Calu3 (cell line): Measurements from ENCODE around the gene HIVEP3. TPM values are rescaled to one million over a fixed set of nuclear protein-coding genes. Genes with fewer than 3 reads are reported as not detected.

Experiments
- BruUV-seq: library from RNA; stranded (reverse); fragments of 400-500 nt; replicated peaks from 2 replicates; lab custom pipeline; 2021; lab: Mats Ljungman, UMichigan
- CTCF ChIA-PET: fragments of 300-600 bp; sonication (Branson Sonifier 250); formaldehyde crosslinking; loops from one replicate; lab custom pipeline; 2022; ENCODE audit warnings: antibody characterized with exemption; lab: Charles Lee
- DNase-seq: peaks from one replicate; pipeline ENCODE4 v3.0.0; 2022
- H3K27ac Mint-ChIP-seq: one replicate; pipeline ENCODE4 v1.8.0; 2022; ENCODE audit warnings: mixed read lengths; ENCODE audit not compliant: unreplicated experiment
- H3K27me3 Mint-ChIP-seq: one replicate; pipeline ENCODE4 v1.8.0; 2022; ENCODE audit warnings: mixed read lengths; ENCODE audit not compliant: unreplicated experiment
- H3K36me3 Mint-ChIP-seq: one replicate; pipeline ENCODE4 v1.8.0; 2022; ENCODE audit warnings: mild to moderate bottlenecking, moderate library complexity, mixed read lengths; ENCODE audit not compliant: insufficient read depth, unreplicated experiment
- H3K4me1 Mint-ChIP-seq: one replicate; pipeline ENCODE4 v1.8.0; 2022; ENCODE audit warnings: mild to moderate bottlenecking, low read depth, mixed read lengths; ENCODE audit not compliant: unreplicated experiment
- H3K4me3 Mint-ChIP-seq: one replicate; pipeline ENCODE4 v1.8.0; 2022; ENCODE audit warnings: mild to moderate bottlenecking, low read depth, moderate library complexity, mixed read lengths; ENCODE audit not compliant: unreplicated experiment
- H3K9me3 Mint-ChIP-seq: one replicate; pipeline ENCODE4 v1.8.0; 2022; ENCODE audit warnings: low read depth, mixed read lengths; ENCODE audit not compliant: unreplicated experiment
- CTCF ChIP-seq: fragments of 200-600 bp; IDR thresholded peaks from one replicate; pipeline ENCODE4 v1.8.0; 2022; ENCODE audit warnings: antibody characterized with exemption; ENCODE audit not compliant: unreplicated experiment
- intact Hi-C: fragments of 100-400 bp; cut with micrococcal nuclease; formaldehyde crosslinking; loops from one replicate; pipeline ENCODE4 v1.10.0; 2022; ENCODE audit not compliant: unreplicated experiment
- total RNA-seq: library from RNA; stranded (reverse); gene quantifications from 2 replicates; pipeline ENCODE4 v1.2.3, GENCODE V29; 2022

HIVEP3 gene
- total RNA-seq, 1 experiment from 2014 or later: 9.0 TPM

- Mint-ChIP-seq H3K36me3 (no peaks in the 10 kb centered on the region), H3K4me1 (no peaks in the 10 kb centered on the region), H3K4me3 (no peak overlapping the region), H3K27ac (no peak overlapping the region), H3K9me3 (no peaks in the 10 kb centered on the region), H3K27me3 (no peaks in the 10 kb centered on the region)
- DNase-seq: no peak
- BruUV-seq: no TSS peak
- TF ChIP-seq CTCF: no peak
- intact Hi-C loops: no loop called here
- CTCF ChIA-PET: no interaction called here
Measured at GRCh38 chr1:41583658-41584547, 334.8 kb downstream of the HIVEP3 start.

DNA sequence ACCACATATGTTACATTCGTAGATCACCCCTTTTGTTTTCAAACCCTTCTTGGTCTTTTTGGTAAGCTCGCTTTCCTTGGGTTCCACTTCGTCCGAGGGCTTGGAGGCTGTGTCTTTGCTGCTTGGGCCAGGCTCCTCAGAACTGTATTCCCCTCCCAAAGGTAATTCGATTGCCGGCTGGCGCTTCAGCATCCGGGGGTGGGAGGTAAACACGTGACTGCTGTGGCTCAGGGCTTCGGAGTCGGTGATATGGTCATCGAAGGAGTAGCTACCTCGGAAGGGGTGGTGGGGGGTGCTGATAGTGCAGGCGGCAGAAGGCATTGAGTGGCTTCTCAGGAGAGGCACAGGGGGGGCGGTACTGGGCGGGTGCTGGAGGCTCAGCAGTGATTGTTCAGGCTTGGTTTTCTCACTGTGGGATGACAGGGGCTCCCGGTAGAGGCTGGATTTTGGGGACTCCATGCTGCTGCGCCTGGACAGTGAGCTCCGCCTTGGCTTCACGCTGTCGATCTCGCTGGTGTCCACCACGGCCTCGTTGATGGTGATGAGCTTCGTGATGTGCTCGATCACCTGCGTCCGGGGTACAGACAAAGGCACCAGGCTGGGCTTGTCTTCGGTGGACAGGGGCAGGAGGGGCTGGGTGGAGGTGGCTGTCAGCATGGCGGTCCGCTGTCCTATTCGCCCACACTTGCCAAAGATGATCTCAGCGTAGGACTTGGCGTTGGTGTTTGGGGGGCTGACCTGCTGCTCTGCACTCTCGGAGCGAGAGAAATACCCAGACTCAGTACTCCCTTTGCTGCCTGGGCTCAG is 335.7 kb downstream of the HIVEP3 start:
- no peaks in the 10 kb centered on the region for H3K27me3 Mint-ChIP-seq
- no peaks in the 10 kb centered on the region for H3K9me3 Mint-ChIP-seq
- CTCF ChIA-PET: no interaction called here
- H3K27ac Mint-ChIP-seq: no peak overlapping the region
- no peaks in the 10 kb centered on the region for H3K4me1 Mint-ChIP-seq
- intact Hi-C loops: no loop called here
- TF ChIP-seq CTCF: no peak
- H3K36me3 Mint-ChIP-seq: no peaks in the 10 kb centered on the region
- DNase-seq: no peak
- BruUV-seq: no TSS peak
- no peak overlapping the region for H3K4me3 Mint-ChIP-seq

DNA sequence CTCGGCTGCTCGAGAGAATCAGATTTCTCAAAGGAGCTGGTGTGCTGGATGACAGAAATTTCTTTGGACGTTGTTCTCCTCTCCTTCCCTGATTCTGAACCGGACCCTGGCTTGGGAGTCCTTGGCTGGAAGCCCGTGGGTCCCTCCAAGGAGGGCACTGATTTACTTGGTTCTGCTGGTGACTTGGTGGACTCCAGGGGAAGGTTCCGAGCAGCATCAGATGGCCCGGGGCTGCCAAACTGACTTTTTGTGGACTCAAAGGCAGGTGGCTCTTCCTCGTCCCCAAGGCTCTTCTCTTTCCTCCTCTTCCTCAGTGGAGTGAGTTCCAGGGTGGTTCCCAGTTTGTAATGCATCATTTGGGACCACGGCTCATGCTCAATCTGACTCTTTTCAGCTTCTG is 336.4 kb downstream of the HIVEP3 start:
- CTCF ChIA-PET: no interaction called here
- Mint-ChIP-seq H3K27me3 (no peaks in the 10 kb centered on the region), H3K4me1 (no peaks in the 10 kb centered on the region), H3K36me3 (no peaks in the 10 kb centered on the region), H3K9me3 (no peaks in the 10 kb centered on the region), H3K27ac (no peak overlapping the region), H3K4me3 (no peak overlapping the region)
- BruUV-seq: no TSS peak
- intact Hi-C loops: no loop called here
- no peak for DNase-seq
- TF ChIP-seq CTCF: no peak

- intact Hi-C loops: no loop called here
- Mint-ChIP-seq H3K9me3 (no peaks in the 10 kb centered on the region), H3K27ac (no peak overlapping the region), H3K27me3 (no peaks in the 10 kb centered on the region), H3K4me3 (no peak overlapping the region), H3K4me1 (no peaks in the 10 kb centered on the region), H3K36me3 (no peaks in the 10 kb centered on the region)
- BruUV-seq: no TSS peak
- CTCF ChIA-PET: no interaction called here
- DNase-seq: no peak
- TF ChIP-seq CTCF: no peak
Measured at GRCh38 chr1:41582004-41582325, 336.8 kb downstream of the HIVEP3 start.
